ENCODE data around the gene CCDC93.
A peak's percentile ranks its signal among the peaks of the same experiment; 100 is the strongest.

Gene CCDC93

GRCh38 chr2:118013221-118013723, 598 bp downstream of the CCDC93 start:
- Histone ChIP-seq H3K4me3 (ENCODE audit: control insufficient read depth in 1 of 7, extremely low read depth in 1 of 7, insufficient read depth in 4 of 7, low read depth in 2 of 7, low read length in 6 of 7) (peak overlapping the region; percentile 80 to 93 (median 89)), H3K27me3 (replicated peaks in 2 of 5; ENCODE audit: control insufficient read depth in 4 of 5, insufficient read depth in 5 of 5, low read length in 4 of 5) (no peaks in the 10 kb centered on the region), H3K36me3 (ENCODE audit: control insufficient read depth in 4 of 4, insufficient read depth in 4 of 4, low read length in 3 of 4) (peaks cover 4 to 6% (median 5%) of the 10 kb centered on the region in 4 experiments), H3K9me3 (ENCODE audit: control extremely low read depth in 1 of 5, control insufficient read depth in 4 of 5, insufficient read depth in 2 of 5, low read depth in 1 of 5, low read length in 4 of 5) (no peaks in the 10 kb centered on the region), H3K27ac (ENCODE audit: insufficient read depth in 1 of 2, low read depth in 1 of 2, low read length in 2 of 2, poor library complexity in 1 of 2, severe bottlenecking in 2 of 2) (peak overlapping the region; percentile 72 to 84), H3K4me1 (ENCODE audit: control extremely low read depth in 1 of 4, control insufficient read depth in 4 of 4, insufficient read depth in 4 of 4, low read length in 3 of 4) (peaks cover 0 to 19% (median 16%) of the 10 kb centered on the region in 4 experiments)
- WGBS (ENCODE audit: insufficient coverage): under 1% methylated on average over 43 of the region's 48 CpGs
- POLR2A ChIA-PET: no interaction called here
- peak in 1 of 3 donors; percentile 25 for DNase-seq
- CTCF ChIA-PET: interaction anchor here (1.0 to 2.9 kb wide), 4 partner anchors 9 to 20 kb away, joined by 4 to 28 read pairs (median 10); no protein-coding TSS in a partner anchor

GRCh38 chr2:118012778-118013177, 1.1 kb downstream of the CCDC93 start:
- WGBS (ENCODE audit: insufficient coverage): 57% methylated on average over 4 of the region's 6 CpGs
- ChIA-PET POLR2A (no interaction called here), CTCF (interaction anchor here (0.5 to 2.3 kb wide), 3 partner anchors 10 to 198 kb away, joined by 3 to 16 read pairs (median 3); partner anchors contain the start of gene DDX18)

GRCh38 chr2:118010473-118010872, 3.4 kb downstream of the CCDC93 start:
- no peaks in the 10 kb centered on the region for H3K27me3 ChIP-seq (replicated peaks in 2 of 5; ENCODE audit: control insufficient read depth in 4 of 5, insufficient read depth in 5 of 5, low read length in 4 of 5)
- no peak overlapping the region for H3K27ac ChIP-seq (ENCODE audit: insufficient read depth in 1 of 2, low read depth in 1 of 2, low read length in 2 of 2, poor library complexity in 1 of 2, severe bottlenecking in 2 of 2)
- no peak for DNase-seq
- H3K4me1 ChIP-seq (ENCODE audit: control extremely low read depth in 1 of 4, control insufficient read depth in 4 of 4, insufficient read depth in 4 of 4, low read length in 3 of 4): peaks cover 0 to 19% (median 16%) of the 10 kb centered on the region in 4 experiments
- H3K36me3 ChIP-seq (ENCODE audit: control insufficient read depth in 4 of 4, insufficient read depth in 4 of 4, low read length in 3 of 4): peaks cover 20 to 33% (median 24%) of the 10 kb centered on the region in 4 experiments
- H3K9me3 ChIP-seq (ENCODE audit: control extremely low read depth in 1 of 5, control insufficient read depth in 4 of 5, insufficient read depth in 2 of 5, low read depth in 1 of 5, low read length in 4 of 5): no peaks in the 10 kb centered on the region
- H3K4me3 ChIP-seq (ENCODE audit: control insufficient read depth in 1 of 7, extremely low read depth in 1 of 7, insufficient read depth in 4 of 7, low read depth in 2 of 7, low read length in 6 of 7): no peak overlapping the region
- CTCF ChIA-PET: interaction anchor here (1.2 kb wide), 1 partner anchor 27 kb away, joined by 3 read pairs; no protein-coding TSS in a partner anchor
- POLR2A ChIA-PET: no interaction called here

More at GRCh38 chr2:118012778-118013177, 1.1 kb downstream of the CCDC93 start:
- H3K36me3 ChIP-seq (ENCODE audit: control insufficient read depth in 4 of 4, insufficient read depth in 4 of 4, low read length in 3 of 4): peaks cover 8 to 11% (median 10%) of the 10 kb centered on the region in 4 experiments
- no peak overlapping the region for H3K27ac ChIP-seq (ENCODE audit: insufficient read depth in 1 of 2, low read depth in 1 of 2, low read length in 2 of 2, poor library complexity in 1 of 2, severe bottlenecking in 2 of 2)
- no peaks in the 10 kb centered on the region for H3K27me3 ChIP-seq (replicated peaks in 2 of 5; ENCODE audit: control insufficient read depth in 4 of 5, insufficient read depth in 5 of 5, low read length in 4 of 5)
- H3K4me1 ChIP-seq (ENCODE audit: control extremely low read depth in 1 of 4, control insufficient read depth in 4 of 4, insufficient read depth in 4 of 4, low read length in 3 of 4): peaks cover 0 to 19% (median 16%) of the 10 kb centered on the region in 4 experiments
- peak in 1 of 3 donors; percentile 1 for DNase-seq
- peak overlapping the region; percentile 80 to 93 (median 89) for H3K4me3 ChIP-seq (ENCODE audit: control insufficient read depth in 1 of 7, extremely low read depth in 1 of 7, insufficient read depth in 4 of 7, low read depth in 2 of 7, low read length in 6 of 7)
- H3K9me3 ChIP-seq (ENCODE audit: control extremely low read depth in 1 of 5, control insufficient read depth in 4 of 5, insufficient read depth in 2 of 5, low read depth in 1 of 5, low read length in 4 of 5): no peaks in the 10 kb centered on the region

- Histone ChIP-seq H3K9me3 (ENCODE audit: control extremely low read depth in 1 of 5, control insufficient read depth in 4 of 5, insufficient read depth in 2 of 5, low read depth in 1 of 5, low read length in 4 of 5) (no peaks in the 10 kb centered on the region), H3K36me3 (ENCODE audit: control insufficient read depth in 4 of 4, insufficient read depth in 4 of 4, low read length in 3 of 4) (peaks cover 28 to 60% (median 46%) of the 10 kb centered on the region in 4 experiments), H3K27ac (ENCODE audit: insufficient read depth in 1 of 2, low read depth in 1 of 2, low read length in 2 of 2, poor library complexity in 1 of 2, severe bottlenecking in 2 of 2) (no peak overlapping the region), H3K4me1 (ENCODE audit: control extremely low read depth in 1 of 4, control insufficient read depth in 4 of 4, insufficient read depth in 4 of 4, low read length in 3 of 4) (peaks cover 0 to 2% (median 0%) of the 10 kb centered on the region in 4 experiments), H3K4me3 (ENCODE audit: control insufficient read depth in 1 of 7, extremely low read depth in 1 of 7, insufficient read depth in 4 of 7, low read depth in 2 of 7, low read length in 6 of 7) (no peak overlapping the region), H3K27me3 (replicated peaks in 2 of 5; ENCODE audit: control insufficient read depth in 4 of 5, insufficient read depth in 5 of 5, low read length in 4 of 5) (no peaks in the 10 kb centered on the region)
- ChIA-PET POLR2A (no interaction called here), CTCF (interaction anchor here (1.6 to 2.0 kb wide), 2 partner anchors 10 to 20 kb away, joined by 3 to 16 read pairs; no protein-coding TSS in a partner anchor)
- WGBS (ENCODE audit: insufficient coverage): no CpG with 5 or more reads among the region's 2 CpGs
- DNase-seq: no peak
These were observed 7.0 kb downstream of the CCDC93 start for GRCh38 chr2:118006861-118007260.

GRCh38 chr2:118006326-118006725, 7.5 kb downstream of the CCDC93 start:
- H3K27ac ChIP-seq (ENCODE audit: insufficient read depth in 1 of 2, low read depth in 1 of 2, low read length in 2 of 2, poor library complexity in 1 of 2, severe bottlenecking in 2 of 2): no peak overlapping the region
- 100% methylated on average over 1 of the region's 1 CpG for WGBS (ENCODE audit: insufficient coverage)
- no peak overlapping the region for H3K4me3 ChIP-seq (ENCODE audit: control insufficient read depth in 1 of 7, extremely low read depth in 1 of 7, insufficient read depth in 4 of 7, low read depth in 2 of 7, low read length in 6 of 7)
- ChIA-PET POLR2A (no interaction called here), CTCF (interaction anchor here (0.8 to 5.2 kb wide), 4 partner anchors 9 to 192 kb away, joined by 3 to 32 read pairs (median 10); partner anchors contain the start of gene DDX18)
- H3K27me3 ChIP-seq (replicated peaks in 2 of 5; ENCODE audit: control insufficient read depth in 4 of 5, insufficient read depth in 5 of 5, low read length in 4 of 5): no peaks in the 10 kb centered on the region
- no peak for DNase-seq
- peaks cover 0 to 2% (median 0%) of the 10 kb centered on the region in 4 experiments for H3K4me1 ChIP-seq (ENCODE audit: control extremely low read depth in 1 of 4, control insufficient read depth in 4 of 4, insufficient read depth in 4 of 4, low read length in 3 of 4)
- H3K36me3 ChIP-seq (ENCODE audit: control insufficient read depth in 4 of 4, insufficient read depth in 4 of 4, low read length in 3 of 4): peaks cover 28 to 65% (median 51%) of the 10 kb centered on the region in 4 experiments
- no peaks in the 10 kb centered on the region for H3K9me3 ChIP-seq (ENCODE audit: control extremely low read depth in 1 of 5, control insufficient read depth in 4 of 5, insufficient read depth in 2 of 5, low read depth in 1 of 5, low read length in 4 of 5)

GRCh38 chr2:118003396-118003824, 10.5 kb downstream of the CCDC93 start:
- Histone ChIP-seq H3K27me3 (replicated peaks in 2 of 5; ENCODE audit: control insufficient read depth in 4 of 5, insufficient read depth in 5 of 5, low read length in 4 of 5) (no peaks in the 10 kb centered on the region), H3K36me3 (ENCODE audit: control insufficient read depth in 4 of 4, insufficient read depth in 4 of 4, low read length in 3 of 4) (peaks cover 44 to 90% (median 66%) of the 10 kb centered on the region in 4 experiments), H3K9me3 (ENCODE audit: control extremely low read depth in 1 of 5, control insufficient read depth in 4 of 5, insufficient read depth in 2 of 5, low read depth in 1 of 5, low read length in 4 of 5) (no peaks in the 10 kb centered on the region), H3K4me1 (ENCODE audit: control extremely low read depth in 1 of 4, control insufficient read depth in 4 of 4, insufficient read depth in 4 of 4, low read length in 3 of 4) (no peaks in the 10 kb centered on the region), H3K27ac (ENCODE audit: insufficient read depth in 1 of 2, low read depth in 1 of 2, low read length in 2 of 2, poor library complexity in 1 of 2, severe bottlenecking in 2 of 2) (no peak overlapping the region), H3K4me3 (ENCODE audit: control insufficient read depth in 1 of 7, extremely low read depth in 1 of 7, insufficient read depth in 4 of 7, low read depth in 2 of 7, low read length in 6 of 7) (no peak overlapping the region)
- DNase-seq: peak; percentile 85 to 90 (median 85)
- POLR2A ChIA-PET: no interaction called here
- 0% methylated on average over 1 of the region's 3 CpGs for WGBS (ENCODE audit: insufficient coverage)
- CTCF ChIA-PET: interaction anchor here (0.5 to 5.2 kb wide), 29 partner anchors 9 to 228 kb away, joined by 3 to 32 read pairs (median 5); partner anchors contain the start of genes CCDC93 and DDX18

GRCh38 chr2:118000041-118000440, 13.8 kb downstream of the CCDC93 start:
- no peak overlapping the region for H3K27ac ChIP-seq (ENCODE audit: insufficient read depth in 1 of 2, low read depth in 1 of 2, low read length in 2 of 2, poor library complexity in 1 of 2, severe bottlenecking in 2 of 2)

More at GRCh38 chr2:118000041-118000440, 13.8 kb downstream of the CCDC93 start:
- no peaks in the 10 kb centered on the region for H3K9me3 ChIP-seq (ENCODE audit: control extremely low read depth in 1 of 5, control insufficient read depth in 4 of 5, insufficient read depth in 2 of 5, low read depth in 1 of 5, low read length in 4 of 5)
- ChIA-PET POLR2A (no interaction called here), CTCF (interaction anchor here (1.2 kb wide), 1 partner anchor 12 kb away, joined by 3 read pairs; no protein-coding TSS in a partner anchor)
- peaks cover 48 to 92% (median 67%) of the 10 kb centered on the region in 4 experiments for H3K36me3 ChIP-seq (ENCODE audit: control insufficient read depth in 4 of 4, insufficient read depth in 4 of 4, low read length in 3 of 4)
- H3K4me3 ChIP-seq (ENCODE audit: control insufficient read depth in 1 of 7, extremely low read depth in 1 of 7, insufficient read depth in 4 of 7, low read depth in 2 of 7, low read length in 6 of 7): peak overlapping the region in 1 of 7 experiments; percentile 2
- 100% methylated on average over 3 of the region's 4 CpGs for WGBS (ENCODE audit: insufficient coverage)
- DNase-seq: no peak
- H3K27me3 ChIP-seq (replicated peaks in 2 of 5; ENCODE audit: control insufficient read depth in 4 of 5, insufficient read depth in 5 of 5, low read length in 4 of 5): no peaks in the 10 kb centered on the region
- no peaks in the 10 kb centered on the region for H3K4me1 ChIP-seq (ENCODE audit: control extremely low read depth in 1 of 4, control insufficient read depth in 4 of 4, insufficient read depth in 4 of 4, low read length in 3 of 4)

All from common myeloid progenitor, CD34-positive (primary cell).